Measurements from ENCODE around the gene FAM8A1. TPM values are rescaled to one million over a fixed set of nuclear protein-coding genes. Genes with fewer than 3 reads are reported as not detected.

Gene FAM8A1
- total and polyA plus RNA-seq, 2 of the 13 experiments (the other 11 are each of a cell fraction or from before 2014, with no cell fraction given): 30.5 to 34.3 TPM

- TF ChIP-seq ZNF407 (CRISPR knock-in tag; IDR thresholded peaks at IDR 0.05; ENCODE audit: not compliant biosample characterization) (peak; percentile 46), MXI1 (IDR thresholded peaks at IDR 0.05; ENCODE audit: borderline replicate concordance, low read depth, low read length) (peak; percentile 77; the same call in 1 of the 3 replicates), ZNF251 (CRISPR knock-in tag; IDR thresholded peaks at IDR 0.05) (no peak), ZBTB3 (CRISPR knock-in tag; IDR thresholded peaks at IDR 0.05; ENCODE audit: borderline replicate concordance, low read depth) (no peak; the same call in none of the 2 replicates), HIVEP1 (CRISPR knock-in tag; IDR thresholded peaks at IDR 0.05) (peak; percentile 57; the same call in 1 of the 2 replicates), SRSF4 (IDR thresholded peaks at IDR 0.05; ENCODE audit: low read depth, low read length, poor library complexity, severe bottlenecking) (no peak), ZNF746 (CRISPR knock-in tag; IDR thresholded peaks at IDR 0.05) (peak; percentile 59), ZNF780A (CRISPR knock-in tag; IDR thresholded peaks at IDR 0.05) (peak; percentile 15; the same call in 1 of the 2 replicates), DMAP1 (CRISPR knock-in tag; IDR thresholded peaks at IDR 0.05) (peak; percentile 48; the same call in 1 of the 2 replicates), POLR2AphosphoS5 (IDR thresholded peaks at IDR 0.05; ENCODE audit: low read depth, low read length) (peak; percentile 93), ARID2 (CRISPR knock-in tag; IDR thresholded peaks at IDR 0.05; ENCODE audit: borderline replicate concordance) (no peak), ZNF737 (CRISPR knock-in tag; IDR thresholded peaks at IDR 0.05; ENCODE audit: borderline replicate concordance) (no peak), ZNF317 (CRISPR knock-in tag; IDR thresholded peaks at IDR 0.05) (peak; percentile 84), FUBP1 (CRISPR knock-in tag; IDR thresholded peaks at IDR 0.05; ENCODE audit: borderline replicate concordance) (no peak; the same call in 1 of the 2 replicates), CENPT (CRISPR knock-in tag; IDR thresholded peaks at IDR 0.05; ENCODE audit: low read depth) (no peak), E2F5 (CRISPR knock-in tag; conservative IDR thresholded peaks at IDR 0.05) (peak; percentile 36; the same call in 1 of the 2 replicates), ZNF263 (CRISPR knock-in tag; IDR thresholded peaks at IDR 0.05) (no peak), KDM6A (CRISPR knock-in tag; IDR thresholded peaks at IDR 0.05; ENCODE audit: low read depth) (no peak), ZNF850 (CRISPR knock-in tag; conservative IDR thresholded peaks at IDR 0.05) (no peak; the same call in 1 of the 2 replicates)
These were observed at the start of gene FAM8A1 (continued) for GRCh38 chr6:17599877-17600526.
